GM19193 (cell line): Measurements from ENCODE around the gene ZSWIM7.

ENCODE experiments used
- POLR2A ChIP-seq: IDR thresholded peaks from 4 replicates; pipeline ENCODE4 v1.6.1; 2011; ENCODE audit not compliant: insufficient read depth, insufficient read length; ENCODE audit errors: extremely low read depth

Gene ZSWIM7

GRCh38 chr17:15934866-15935265, 64.6 kb downstream of the ZSWIM7 start:
- no peak for TF ChIP-seq POLR2A

GRCh38 chr17:15931394-15931793, 68.1 kb downstream of the ZSWIM7 start:
- TF ChIP-seq POLR2A = no peak

GRCh38 chr17:15930426-15930825, 69.1 kb downstream of the ZSWIM7 start:
- TF ChIP-seq POLR2A = no peak

- TF ChIP-seq POLR2A = no peak
These were observed 69.6 kb downstream of the ZSWIM7 start for GRCh38 chr17:15929941-15930340.

- no peak for TF ChIP-seq POLR2A
These were observed 71.2 kb downstream of the ZSWIM7 start for GRCh38 chr17:15928286-15928785.
